ENCODE measurements around the gene CRYBG2.

The CRYBG2 gene

DNA sequence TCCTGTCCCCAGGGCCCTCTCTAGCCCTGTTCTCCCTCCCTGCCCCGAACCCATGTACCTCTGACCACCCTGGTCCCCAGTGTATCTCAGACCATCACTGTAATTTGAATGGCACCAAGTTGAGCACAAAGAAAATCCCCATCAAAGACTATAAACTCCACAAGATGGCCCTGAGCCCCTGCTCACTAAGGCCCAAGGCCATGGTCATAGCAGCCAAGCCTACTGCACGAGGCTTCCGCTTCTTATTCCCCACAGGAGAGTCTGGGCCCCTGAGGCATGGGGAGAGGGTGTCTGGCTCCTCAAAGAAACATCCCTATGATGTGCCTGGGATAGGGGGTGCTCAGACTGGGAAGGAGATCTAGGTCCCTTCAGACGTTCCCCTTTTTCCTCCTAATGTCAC, 14.1 kb upstream of the CRYBG2 start:
- DNase-seq = no peak

DNA sequence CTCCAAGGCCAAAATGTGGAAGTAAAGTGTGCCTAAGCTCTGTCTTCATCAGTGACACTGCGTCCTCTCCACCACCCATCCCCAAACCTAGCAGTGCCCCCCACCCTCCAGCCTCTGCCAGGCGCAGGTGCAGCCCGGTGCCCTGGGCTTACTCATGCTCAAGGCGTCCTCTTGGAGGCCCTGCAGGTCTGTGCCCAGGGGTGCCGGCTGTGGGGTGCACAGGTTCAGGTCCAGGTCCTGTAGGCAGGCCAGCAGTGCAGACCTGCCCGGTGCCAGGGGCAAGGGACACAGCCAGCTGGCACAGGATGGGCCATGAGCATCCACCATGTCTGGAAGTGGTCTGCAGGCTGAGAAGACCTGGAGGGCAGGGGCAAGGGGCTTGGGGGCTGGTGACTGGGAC, 13.5 kb upstream of the CRYBG2 start:
- no peak for DNase-seq

DNA sequence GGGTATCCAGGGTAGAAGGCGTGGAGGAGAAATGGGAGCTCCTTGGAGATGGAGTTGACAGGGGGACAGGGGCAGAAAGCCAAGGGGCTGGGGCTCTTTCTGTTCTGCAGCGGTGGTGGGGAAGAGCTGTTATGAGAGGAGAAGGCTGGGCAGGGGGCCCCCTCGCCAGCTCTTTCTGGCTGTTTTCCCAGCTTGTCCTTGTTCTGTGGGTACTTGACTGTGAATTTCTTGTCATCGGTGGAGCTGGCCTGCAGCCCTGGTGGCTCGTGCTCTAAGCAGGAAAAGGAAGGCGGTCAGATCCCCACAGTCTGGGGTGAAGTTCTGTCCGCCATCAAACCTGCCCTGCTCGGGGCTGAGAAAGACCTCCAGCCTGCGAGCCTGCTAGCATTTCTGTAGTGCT, 11.0 kb upstream of the CRYBG2 start:
- no peak for DNase-seq

DNA sequence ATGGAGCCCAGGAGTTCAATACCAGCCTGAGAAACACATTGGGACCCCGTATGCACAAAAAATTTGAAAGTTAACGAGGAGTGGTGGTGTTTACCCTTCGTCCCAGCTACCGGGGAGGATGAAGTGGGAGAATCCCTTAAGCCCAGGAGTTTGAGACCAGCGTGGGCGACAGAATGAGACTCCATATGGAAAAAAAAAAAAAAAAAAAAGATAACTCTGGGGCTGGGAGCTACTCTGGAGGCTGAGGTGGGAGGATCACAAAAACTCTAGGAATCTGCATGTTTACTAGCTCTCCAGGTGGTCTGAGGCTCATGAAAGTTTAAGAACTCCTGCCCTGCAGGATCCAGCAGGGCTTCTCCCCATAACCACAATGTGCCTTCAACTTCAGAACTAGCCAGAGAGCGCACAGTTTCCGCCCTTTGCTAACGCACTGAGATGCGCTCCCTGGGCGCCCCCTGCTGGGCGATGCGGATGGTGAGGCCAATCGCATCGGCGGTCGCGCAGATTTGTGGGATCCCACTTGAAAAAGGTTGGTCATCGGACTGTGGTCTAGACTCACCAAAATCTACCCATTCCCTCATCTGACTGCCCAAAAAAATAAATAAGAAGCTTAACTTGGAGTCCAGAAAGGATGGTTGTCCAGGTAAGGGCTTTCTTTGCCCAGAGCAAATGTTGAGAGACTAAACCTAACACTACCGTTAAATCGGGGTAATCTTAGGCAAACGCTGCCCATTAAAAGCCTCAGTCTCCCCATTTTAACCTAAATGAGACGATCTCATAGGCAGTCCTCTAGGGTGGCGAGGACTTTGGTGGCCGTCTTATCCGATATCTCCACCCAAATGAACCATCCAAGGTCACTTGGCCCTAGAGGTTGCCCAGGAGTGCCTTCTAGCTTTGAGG, 9.9 kb upstream of the CRYBG2 start:
- DNase-seq = peak; percentile 44

DNA sequence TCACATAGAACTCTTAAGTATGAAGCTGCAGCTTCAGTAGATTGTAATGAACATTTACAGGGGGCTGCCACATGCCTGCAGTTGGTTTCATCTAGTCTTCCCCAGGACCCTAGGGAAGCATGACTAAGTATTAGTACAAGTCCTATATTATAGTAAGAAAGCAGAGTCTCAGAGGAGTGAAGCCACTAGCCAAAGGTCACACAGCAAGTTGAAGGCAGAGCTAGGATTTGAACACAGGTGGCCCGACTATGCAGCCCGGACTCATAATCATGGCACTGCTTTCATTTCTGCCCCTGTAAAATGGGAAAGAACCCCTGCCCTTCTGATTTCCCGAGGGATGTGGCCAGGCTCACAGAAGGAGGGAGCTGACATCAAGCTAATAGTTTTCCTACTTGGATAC, 8.4 kb upstream of the CRYBG2 start:
- no peak for DNase-seq

DNA sequence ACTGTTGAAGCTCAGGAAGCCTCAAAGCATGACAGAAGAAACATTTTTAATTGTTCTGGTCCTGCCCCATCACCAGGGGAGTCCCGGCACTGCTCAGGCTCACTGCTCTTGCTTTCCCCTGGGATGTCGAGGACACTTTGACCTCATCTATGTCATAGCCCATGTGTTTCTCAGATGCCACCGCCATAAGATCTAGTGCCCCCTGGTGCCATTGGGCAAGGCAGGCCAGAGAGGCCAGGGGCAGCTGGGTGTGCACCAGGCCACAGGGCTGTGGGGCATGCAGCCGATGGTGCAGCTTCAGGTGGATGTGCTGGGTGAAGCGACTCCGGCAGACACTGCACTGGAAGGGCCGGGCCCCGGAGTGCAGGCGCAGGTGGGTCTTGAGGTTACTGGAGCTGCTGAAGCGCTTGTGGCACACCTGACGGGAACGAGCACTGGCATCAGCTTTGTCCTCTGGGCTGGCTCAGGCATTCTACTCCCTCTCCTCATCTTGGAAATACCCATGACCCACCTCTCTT, 7.7 kb upstream of the CRYBG2 start:
- DNase-seq = no peak

DNA sequence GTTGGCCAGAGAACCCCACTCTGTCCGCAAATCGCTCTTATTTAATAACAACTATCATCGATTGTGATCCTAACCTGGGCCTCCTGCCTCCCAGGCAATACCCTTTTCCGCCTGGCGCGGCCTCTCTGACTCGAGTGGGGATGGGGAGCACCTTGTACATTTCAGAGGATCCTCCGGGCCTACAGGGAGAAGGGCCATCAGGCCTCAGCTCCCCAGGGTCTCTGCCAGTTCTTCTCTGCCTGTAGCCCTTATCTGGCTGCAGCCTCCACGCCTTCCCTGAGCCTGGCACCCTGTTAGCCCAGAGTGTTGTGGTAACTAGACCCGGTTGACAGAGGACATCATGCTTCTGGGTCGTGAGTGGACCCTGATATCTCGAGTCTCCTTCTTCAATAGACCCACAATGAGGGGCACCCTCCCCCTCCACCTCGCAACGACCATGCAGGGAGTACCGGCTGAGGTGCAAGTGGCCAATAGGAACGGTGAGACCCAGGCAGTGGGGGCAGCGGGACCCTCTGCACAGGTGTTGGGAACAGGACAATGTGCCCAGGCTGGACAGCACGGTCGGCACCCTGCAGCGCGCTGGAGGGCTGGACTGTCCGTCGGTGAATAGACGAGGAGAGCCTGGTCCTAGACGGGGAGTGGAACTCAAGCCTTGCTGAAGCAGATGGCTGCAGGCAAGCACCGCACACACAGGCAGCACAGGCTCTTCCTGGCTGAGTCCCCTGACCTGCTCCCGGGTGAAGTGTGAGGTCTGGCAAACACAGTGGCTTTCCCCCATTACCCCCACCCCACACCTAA, 7.1 kb upstream of the CRYBG2 start:
- DNase-seq = no peak

DNA sequence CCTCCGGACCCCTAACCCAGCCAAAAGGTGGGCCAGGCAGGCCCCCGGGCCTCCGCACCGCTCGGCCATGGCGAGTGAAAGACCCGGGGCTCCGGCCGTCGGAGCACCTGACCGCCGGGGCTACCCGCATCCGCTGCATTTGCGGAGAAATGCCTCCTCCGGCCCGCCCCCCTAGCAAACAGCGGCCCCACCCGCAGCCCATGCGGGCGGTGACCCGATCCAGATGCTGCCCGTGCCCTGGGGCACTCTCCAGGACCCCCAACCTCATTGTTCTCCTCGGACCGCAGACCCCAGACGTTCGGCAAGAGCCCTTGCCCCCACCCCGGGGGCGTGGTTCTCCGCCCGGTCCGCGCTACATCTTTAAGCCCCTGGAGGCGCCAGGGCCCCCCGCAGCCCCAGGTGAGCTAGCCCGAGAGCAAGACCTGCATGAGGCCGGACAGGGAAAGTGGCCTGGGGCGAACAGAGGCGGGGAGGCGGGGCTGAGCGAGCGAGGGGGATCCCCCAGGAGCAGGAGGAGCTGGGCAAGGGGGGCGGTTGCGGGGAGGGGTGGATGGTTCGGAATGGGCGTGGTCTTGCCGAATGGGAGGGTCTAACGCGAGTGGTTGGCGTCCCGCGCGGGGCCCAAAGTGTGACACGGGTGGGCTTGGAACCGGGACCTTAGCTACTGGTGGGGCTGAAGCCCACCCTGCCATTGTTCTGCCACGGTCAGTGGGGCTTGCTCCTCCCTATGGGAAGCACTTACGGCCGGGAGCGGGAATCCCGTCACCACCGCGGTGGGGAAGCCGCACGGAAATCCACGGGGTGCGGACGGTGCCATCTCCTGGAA, 6.3 kb upstream of the CRYBG2 start:
- DNase-seq = no peak

DNA sequence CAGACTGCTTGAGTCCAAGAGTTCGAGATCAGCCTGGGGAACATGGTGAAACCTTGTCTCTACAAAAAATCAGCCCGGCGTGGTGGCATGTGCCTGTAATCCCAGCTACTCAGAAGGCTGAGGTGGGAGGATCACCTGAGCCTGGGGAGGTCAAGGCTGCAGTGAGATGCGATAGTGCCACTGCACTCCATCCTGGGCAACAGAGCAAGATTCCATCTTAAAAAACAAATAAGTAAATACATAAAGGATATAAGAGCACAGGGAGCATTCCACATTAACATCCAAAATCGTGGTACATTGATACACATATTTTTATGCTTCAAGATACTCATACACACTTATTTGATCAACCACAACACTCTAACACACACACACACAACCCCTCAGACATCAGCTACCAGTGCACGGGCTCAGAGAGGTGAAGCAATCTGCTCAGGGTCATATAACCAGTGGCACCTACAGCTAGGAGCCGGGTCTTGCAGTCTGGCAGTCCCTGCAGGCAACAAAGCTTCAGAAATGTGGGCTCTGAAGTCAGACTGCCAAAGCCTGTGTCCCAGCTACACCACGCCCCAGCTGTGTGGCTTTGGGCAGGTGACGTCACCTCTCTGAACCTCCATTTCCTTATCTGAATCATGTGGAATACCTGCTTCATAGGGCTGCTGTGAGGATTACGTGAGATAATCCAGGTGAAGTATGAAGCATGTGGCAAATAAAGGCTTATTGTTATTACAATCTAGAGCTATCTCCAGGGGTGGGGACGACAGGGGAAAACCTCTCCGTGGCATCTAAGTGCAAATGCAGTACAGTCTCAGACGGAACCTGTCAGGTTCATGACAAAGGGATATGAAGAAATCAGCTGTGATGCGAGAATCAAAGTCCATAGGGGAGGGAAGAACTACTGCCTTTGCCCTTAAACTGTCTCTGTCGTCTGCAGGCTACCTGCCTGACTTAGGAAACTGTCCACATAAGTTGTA, 4.8 kb upstream of the CRYBG2 start:
- peak; percentile 7 for DNase-seq

DNA sequence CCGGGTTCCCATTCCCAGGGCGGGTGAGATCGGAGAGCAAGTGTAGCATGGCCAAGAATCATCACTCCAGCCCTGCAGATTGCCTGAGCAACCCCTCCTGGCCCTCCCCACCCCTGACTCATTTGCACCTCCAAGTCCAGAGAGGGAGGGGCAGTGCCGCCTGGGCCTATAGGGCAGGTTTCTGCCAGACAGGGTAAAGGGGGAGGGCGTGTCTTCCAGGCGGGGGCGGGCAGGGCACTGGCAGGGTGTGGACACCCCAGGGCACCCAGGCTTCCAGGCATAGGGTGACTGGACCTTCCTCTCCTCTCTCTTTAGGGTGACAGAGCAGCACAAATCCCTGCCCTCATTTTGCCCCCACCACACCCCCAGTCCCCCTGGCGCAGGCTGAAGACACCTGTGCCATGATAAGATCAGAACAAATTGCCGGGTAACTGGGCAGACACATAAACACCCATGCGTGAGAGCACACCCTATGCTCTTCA, 3.2 kb upstream of the CRYBG2 start:
- no peak for DNase-seq

DNA sequence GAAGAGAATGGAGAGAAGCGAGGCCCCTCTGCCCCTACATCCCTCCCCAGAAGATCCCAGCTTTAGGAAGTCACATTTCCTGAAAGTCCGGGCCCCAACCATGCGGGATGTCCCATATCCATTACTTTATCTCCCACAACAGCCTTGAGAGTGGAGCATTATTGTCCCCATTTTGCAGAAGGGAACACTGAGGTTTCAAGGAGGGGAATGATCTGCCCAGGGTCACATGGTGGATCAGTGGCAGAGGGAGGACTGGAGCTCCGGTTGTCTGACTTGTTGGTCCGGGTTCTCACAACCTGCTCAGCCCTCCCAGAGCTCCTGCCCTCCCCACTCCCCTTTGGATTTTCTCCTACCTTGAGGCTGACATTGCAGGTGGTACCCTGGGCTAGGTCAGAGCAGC, 2.2 kb upstream of the CRYBG2 start:
- no peak for DNase-seq

DNA sequence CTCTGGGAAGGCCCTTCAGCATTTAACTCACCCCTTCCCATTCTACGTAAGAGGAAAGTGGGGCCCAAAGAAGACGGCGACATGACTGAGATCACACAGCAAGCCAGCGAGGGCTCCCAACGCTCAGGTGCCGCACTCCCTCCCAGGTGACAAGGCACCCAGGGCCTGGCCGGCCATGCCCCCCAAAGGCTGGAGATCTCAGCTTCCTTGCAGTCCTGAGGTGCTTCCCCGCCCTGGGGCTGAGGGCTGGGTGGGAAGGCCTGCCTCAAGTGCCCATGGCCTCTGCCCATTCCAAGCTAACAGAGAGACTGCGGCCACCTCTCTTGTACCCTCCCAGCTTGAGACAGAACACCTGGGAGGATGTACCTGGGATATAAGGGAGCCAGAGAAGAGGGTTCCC, 1.0 kb upstream of the CRYBG2 start:
- no peak for DNase-seq

DNA sequence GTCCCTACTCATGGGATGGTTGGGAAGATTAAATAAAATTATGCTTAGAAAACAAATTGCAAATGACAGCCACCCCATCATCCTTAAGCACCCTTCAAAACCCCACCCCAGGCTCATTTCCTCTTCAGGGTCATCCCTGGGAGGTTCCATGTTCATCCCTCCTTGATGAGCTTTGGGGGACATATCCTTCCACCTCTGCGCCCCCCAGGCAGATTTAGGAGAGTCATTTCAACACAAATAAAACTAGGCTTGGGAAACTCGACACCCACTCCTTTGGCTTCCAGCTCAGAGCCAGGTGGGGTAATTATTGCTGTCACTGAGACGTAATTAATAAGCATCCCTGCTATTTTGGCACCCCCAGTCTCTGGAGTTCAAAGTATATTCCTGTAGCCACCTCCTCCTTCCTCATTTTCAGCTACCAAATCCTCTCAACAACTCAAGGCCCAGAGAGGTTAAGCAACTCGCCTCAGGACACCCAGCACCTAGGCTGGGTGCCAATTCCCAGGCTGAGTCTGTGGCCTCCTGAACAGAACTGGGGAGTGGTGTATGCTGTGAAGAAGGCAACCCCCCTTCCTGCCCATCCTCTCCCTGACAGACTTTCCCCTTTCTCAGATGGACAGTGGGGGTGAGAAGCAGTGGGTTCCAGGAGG, 595 bp downstream of the CRYBG2 start:
- no peak for DNase-seq

DNA sequence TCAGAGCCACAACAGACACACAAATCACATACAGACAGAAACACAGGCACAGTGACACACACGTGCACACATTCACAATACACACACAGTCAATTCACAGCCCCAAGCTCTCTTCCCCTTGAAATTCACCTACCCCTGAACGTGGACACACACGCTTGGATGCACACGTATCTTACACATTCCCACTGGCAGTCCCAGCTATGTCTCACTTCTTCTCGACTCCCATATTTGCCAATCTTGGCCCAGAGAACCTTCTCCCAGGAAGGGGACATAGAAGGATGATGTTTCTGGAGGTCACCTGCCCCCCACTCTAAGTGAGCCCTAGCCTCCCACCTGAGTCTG, 1.6 kb downstream of the CRYBG2 start:
- no peak for DNase-seq

DNA sequence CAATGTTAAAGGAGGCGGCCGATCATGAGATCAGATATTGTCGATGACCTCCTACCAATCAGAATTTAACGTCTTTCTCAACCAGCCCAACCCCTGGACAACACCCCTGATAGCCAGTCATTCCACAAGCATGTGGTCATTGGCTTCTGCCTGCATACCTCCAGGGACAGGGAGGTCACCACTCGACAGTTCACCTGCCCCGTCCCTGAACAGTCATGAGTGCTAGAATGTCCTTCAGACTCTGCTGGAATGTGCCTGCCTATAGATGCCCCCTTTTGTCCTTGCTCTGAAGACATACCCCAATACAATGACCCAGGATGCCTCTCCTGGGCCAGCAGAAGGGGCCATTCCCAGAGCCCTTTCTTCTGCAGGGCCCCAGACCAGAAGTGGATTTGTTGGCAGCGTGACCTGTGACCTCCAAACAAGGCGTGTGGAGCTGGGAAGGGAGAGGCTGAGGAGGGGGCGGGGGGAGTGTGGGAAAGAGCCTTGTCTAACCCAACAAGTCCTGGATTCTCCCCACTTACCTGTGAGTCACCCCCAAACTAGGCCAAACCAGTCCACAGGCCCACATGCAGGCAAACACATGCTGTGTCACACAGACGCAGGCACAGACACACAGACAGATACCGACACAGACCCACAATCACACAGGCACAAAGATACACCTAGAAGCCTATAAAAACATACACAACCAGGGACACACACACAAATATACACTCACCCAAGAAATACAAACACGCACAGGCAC, 2.2 kb downstream of the CRYBG2 start:
- no peak for DNase-seq

DNA sequence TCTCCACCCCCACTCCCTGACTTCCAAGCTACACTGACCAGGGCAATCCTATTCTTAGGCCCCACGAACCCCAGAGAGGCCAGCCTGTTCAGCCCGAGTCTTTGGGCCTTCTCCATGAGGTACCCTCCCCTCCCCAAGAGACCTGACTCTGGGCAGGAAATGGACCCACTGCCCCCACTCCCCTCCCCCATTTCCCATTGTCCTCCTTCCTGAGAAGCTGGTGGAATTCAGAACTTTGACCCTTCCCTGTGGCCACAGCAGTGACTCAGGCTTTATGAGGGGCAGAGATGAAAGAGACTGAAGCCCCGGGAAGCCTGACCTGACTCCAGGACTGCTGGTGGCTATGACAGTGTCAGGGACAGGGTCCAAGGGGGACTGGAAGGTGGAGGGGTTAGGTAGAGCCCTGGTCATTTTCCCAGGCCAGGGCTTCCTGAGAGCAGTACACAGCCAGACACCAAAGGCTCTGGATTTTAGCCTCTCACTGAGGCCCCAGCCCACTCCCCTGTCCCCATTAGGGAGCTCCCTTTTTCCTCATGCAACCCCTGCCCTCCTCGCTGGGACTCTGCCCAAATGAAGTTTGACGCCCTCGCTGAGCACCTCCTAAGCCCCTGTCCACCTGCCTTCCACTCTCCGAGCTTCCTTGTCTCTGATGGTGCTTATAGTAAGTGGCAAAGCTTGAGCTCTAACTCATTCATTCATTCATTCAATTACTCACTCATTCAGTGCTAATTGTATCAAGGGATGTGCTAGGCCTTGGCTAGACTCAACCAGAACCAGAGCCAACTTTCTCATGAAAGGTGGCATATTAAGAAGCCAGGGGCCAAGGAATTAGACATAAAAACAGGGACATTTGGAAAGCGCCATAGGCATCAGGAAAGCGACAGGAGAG, 3.0 kb downstream of the CRYBG2 start:
- DNase-seq = no peak

DNA sequence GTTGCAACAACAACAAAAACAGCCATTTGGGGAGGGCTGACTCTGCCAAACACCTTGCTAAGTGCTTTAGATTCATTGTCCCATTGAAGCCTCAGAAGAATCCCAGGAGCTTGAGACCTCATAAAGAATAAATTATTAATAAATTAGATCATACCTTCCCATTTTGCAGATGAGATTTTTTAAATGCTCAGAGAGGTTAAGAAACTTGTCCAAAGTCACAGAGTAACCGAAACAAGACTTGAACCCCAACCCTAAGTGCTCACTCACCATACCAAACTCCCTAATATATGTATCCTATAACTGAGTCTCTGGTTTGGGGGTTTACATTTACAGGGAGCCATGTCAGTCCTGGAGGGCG, 3.6 kb downstream of the CRYBG2 start:
- no peak for DNase-seq

DNA sequence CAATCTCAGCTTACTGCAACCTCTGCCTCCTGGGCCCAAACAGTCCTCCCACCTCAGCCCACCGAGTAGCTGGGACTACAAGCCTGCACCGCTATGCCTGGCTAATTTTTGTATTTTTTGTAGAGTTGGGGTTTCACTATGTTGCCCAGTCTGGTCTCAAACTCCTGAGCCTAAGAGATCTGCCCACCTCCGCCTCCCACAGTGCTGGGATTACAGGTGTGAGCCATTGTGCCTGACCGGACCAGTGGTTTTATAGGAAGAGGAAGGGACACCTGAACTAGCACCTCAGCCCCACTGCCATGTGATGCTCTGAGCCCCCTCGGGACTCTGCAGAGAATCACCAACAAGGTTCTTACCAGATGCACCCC, 4.1 kb downstream of the CRYBG2 start:
- no peak for DNase-seq

DNA sequence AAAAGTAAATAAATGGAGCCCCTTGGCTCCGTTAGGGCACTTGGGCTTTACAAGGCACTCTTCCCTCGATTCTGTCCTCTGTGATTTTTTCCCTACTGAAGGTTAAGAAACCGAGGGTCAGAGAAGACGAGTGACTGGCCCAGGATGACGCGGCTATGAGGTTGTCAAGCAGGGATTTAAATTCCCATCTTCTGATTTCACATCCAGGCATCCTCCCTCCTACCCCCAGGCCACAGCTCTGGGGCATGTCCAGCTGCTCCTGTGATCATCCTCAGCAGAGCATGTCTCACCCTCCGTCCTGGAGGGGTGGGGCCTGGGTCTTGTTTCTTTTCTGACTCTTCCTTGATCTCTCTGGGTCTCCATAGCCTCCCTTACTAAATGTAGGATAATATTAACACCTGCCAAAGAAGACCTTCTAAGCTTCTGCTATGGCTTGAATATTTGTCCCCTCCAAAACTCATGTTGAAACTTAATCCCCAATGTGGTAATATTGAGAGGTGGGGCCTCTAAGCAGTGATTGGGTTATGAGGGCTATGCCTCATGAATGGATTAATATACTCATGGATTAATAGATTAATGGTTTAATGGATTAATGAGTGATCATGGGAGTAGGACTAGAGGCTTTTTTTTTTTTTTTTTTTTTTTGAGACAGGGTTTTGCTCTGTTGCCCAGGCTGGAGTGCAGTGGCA, 4.6 kb downstream of the CRYBG2 start:
- no peak for DNase-seq

All from GF-D8 (cell line).